Mammary microvascular endothelial cell (primary cell): ENCODE data around the gene GPR137B. TPM values are rescaled to one million over a fixed set of nuclear protein-coding genes. Genes with fewer than 3 reads are reported as not detected.

Source experiments
- total RNA-seq: library from RNA; depleted of rRNA; stranded (reverse); fragments of >200 nt; gene quantifications from 2 replicates; pipeline ENCODE4 v1.2.3, GENCODE V29; 2015

Gene GPR137B, protein sequence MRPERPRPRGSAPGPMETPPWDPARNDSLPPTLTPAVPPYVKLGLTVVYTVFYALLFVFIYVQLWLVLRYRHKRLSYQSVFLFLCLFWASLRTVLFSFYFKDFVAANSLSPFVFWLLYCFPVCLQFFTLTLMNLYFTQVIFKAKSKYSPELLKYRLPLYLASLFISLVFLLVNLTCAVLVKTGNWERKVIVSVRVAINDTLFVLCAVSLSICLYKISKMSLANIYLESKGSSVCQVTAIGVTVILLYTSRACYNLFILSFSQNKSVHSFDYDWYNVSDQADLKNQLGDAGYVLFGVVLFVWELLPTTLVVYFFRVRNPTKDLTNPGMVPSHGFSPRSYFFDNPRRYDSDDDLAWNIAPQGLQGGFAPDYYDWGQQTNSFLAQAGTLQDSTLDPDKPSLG
- 4.3 and 7.5 TPM in 2 replicates for total RNA-seq

DNA sequence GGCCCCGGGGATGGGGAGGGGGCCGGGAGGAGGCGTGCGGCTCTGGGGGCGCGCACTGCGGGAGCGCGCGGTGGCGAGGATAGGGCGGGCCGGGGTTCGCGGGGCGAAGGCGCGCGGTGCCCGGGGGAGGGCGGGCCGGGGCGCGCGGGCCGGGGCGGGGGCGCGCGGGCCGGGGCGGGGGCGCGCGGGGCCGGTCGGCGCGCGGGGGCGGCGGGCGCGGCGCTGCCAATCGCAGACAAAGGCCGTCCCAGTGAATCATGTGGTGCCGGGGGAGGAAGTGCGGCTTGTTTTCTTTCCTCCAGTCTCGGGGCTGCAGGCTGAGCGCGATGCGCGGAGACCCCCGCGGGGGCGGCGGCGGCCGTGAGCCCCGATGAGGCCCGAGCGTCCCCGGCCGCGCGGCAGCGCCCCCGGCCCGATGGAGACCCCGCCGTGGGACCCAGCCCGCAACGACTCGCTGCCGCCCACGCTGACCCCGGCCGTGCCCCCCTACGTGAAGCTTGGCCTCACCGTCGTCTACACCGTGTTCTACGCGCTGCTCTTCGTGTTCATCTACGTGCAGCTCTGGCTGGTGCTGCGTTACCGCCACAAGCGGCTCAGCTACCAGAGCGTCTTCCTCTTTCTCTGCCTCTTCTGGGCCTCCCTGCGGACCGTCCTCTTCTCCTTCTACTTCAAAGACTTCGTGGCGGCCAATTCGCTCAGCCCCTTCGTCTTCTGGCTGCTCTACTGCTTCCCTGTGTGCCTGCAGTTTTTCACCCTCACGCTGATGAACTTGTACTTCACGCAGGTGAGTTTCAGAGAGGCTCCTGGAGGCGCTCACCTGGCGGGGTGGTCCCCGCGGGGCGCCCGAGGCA lies at the start of gene GPR137B:
TSS of gene GPR137B (plus strand) at position 287 of the 851 bp plus-strand sequence. CDS start at position 371, 84 bp downstream.

Other genes with a start within 250 kb of the GPR137B start
- gene NID1, start 77.4 kb upstream of the GPR137B start, total RNA-seq = 84.1 and 87.7 TPM in 2 replicates
- gene ERO1B, start 139.4 kb downstream of the GPR137B start, total RNA-seq = 2.8 and 3.4 TPM in 2 replicates